Parathyroid adenoma (tissue), 2 donors: ENCODE measurements around the gene ZFX.

Source experiments
- H2AFZ ChIP-seq: fragments of 300-600 bp; sonication (generic); one replicate; pipeline ENCODE4 v1.7.0; 2017; ENCODE audit warnings: antibody characterized with exemption, mild to moderate bottlenecking
- H3K27ac ChIP-seq: fragments of 300-600 bp; sonication (generic); one replicate; pipeline ENCODE4 v1.7.0; 2017
- H3K27me3 ChIP-seq: fragments of 300-600 bp; sonication (generic); one replicate; pipeline ENCODE4 v1.7.0; 2017; ENCODE audit warnings: low read length; ENCODE audit not compliant: control insufficient read depth, insufficient read depth
- H3K36me3 ChIP-seq: fragments of 300-600 bp; sonication (generic); one replicate; pipeline ENCODE4 v1.7.0; 2017; ENCODE audit warnings: low read length; ENCODE audit not compliant: control insufficient read depth, insufficient read depth
- H3K4me1 ChIP-seq: fragments of 300-600 bp; sonication (generic); one replicate; pipeline ENCODE4 v1.7.0; 2017; ENCODE audit warnings: control low read depth
- H3K4me2 ChIP-seq: fragments of 300-600 bp; sonication (generic); one replicate; pipeline ENCODE4 v1.7.0; 2017; ENCODE audit warnings: low read length
- H3K4me3 ChIP-seq: fragments of 300-600 bp; sonication (generic); one replicate; pipeline ENCODE4 v1.7.0; 2017; ENCODE audit warnings: low read depth, low read length
- H3K79me2 ChIP-seq: fragments of 300-600 bp; sonication (generic); one replicate; pipeline ENCODE4 v1.7.0; 2017; ENCODE audit warnings: control low read depth
- H3K9ac ChIP-seq: fragments of 300-600 bp; sonication (generic); one replicate; pipeline ENCODE4 v1.7.0; 2017; ENCODE audit warnings: mild to moderate bottlenecking
- H3K9me3 ChIP-seq: fragments of 300-600 bp; sonication (generic); one replicate; pipeline ENCODE4 v1.7.0; 2017; ENCODE audit warnings: low read length; ENCODE audit not compliant: control insufficient read depth
- CTCF ChIP-seq: fragments of 300-600 bp; sonication (generic); IDR thresholded peaks from one replicate; pipeline ENCODE4 v1.7.0; 2017; ENCODE audit warnings: antibody characterized with exemption, mild to moderate bottlenecking
- donor health status: primary hyperparathyroidism.

The ZFX gene

GRCh38 chrX:24228596-24228995, 79.1 kb downstream of the ZFX start:
- no peaks in the 10 kb centered on the region for H3K79me2 ChIP-seq
- no peak overlapping the region for H3K27ac ChIP-seq
- no peaks in the 10 kb centered on the region for H3K4me1 ChIP-seq
- TF ChIP-seq CTCF, result no peak
- H3K9ac ChIP-seq, result no peak overlapping the region
- H3K36me3 ChIP-seq, result no peaks in the 10 kb centered on the region
- no peak overlapping the region for H3K4me2 ChIP-seq
- H3K4me3 ChIP-seq, result no peak overlapping the region
- H2AFZ ChIP-seq, result no peak overlapping the region
- H3K27me3 ChIP-seq, result no peaks in the 10 kb centered on the region
- no peaks in the 10 kb centered on the region for H3K9me3 ChIP-seq

- Histone ChIP-seq H3K27me3 (no peaks in the 10 kb centered on the region), H3K4me3 (no peak overlapping the region), H3K9me3 (no peaks in the 10 kb centered on the region), H3K79me2 (no peaks in the 10 kb centered on the region), H3K27ac (no peak overlapping the region), H3K36me3 (no peaks in the 10 kb centered on the region), H2AFZ (no peak overlapping the region), H3K4me1 (no peaks in the 10 kb centered on the region), H3K4me2 (no peak overlapping the region), H3K9ac (no peak overlapping the region)
- no peak for TF ChIP-seq CTCF
Measured at GRCh38 chrX:24229400-24229879, 79.9 kb downstream of the ZFX start.

GRCh38 chrX:24229976-24230375, 80.4 kb downstream of the ZFX start:
- no peaks in the 10 kb centered on the region for H3K4me1 ChIP-seq
- H3K4me3 ChIP-seq, result no peak overlapping the region
- H3K27ac ChIP-seq, result no peak overlapping the region
- H2AFZ ChIP-seq, result no peak overlapping the region
- H3K4me2 ChIP-seq, result no peak overlapping the region
- H3K9ac ChIP-seq, result no peak overlapping the region
- TF ChIP-seq CTCF, result no peak
- no peaks in the 10 kb centered on the region for H3K9me3 ChIP-seq
- no peaks in the 10 kb centered on the region for H3K36me3 ChIP-seq
- no peaks in the 10 kb centered on the region for H3K79me2 ChIP-seq
- no peaks in the 10 kb centered on the region for H3K27me3 ChIP-seq

DNA sequence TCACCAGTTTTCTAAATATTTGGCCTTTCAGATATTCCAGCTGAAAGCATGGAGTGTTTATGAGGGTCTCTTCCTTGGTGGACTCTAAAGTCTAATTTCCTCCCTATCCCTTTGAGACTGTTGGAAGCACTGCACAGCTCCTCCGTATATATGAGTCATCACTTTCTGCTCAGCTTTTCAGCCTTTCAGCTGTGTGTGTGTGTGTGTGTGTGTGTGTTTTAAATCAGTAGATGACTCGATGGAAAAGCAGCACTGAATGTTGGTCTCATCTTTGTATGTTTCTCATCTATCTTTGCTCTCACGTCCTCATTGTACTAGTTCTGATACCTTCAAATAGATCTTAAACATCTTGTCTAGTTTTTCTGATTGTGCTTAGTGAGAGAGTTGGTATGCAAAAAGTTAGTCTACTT, 81.6 kb downstream of the ZFX start:
- H3K9ac ChIP-seq, result no peak overlapping the region

More for the DNA sequence above, 81.6 kb downstream of the ZFX start:
- Histone ChIP-seq H3K36me3 (no peaks in the 10 kb centered on the region), H3K9me3 (no peaks in the 10 kb centered on the region), H3K27me3 (no peaks in the 10 kb centered on the region), H3K79me2 (no peaks in the 10 kb centered on the region), H2AFZ (no peak overlapping the region), H3K27ac (no peak overlapping the region), H3K4me3 (no peak overlapping the region), H3K4me2 (no peak overlapping the region), H3K4me1 (no peaks in the 10 kb centered on the region)
- TF ChIP-seq CTCF, result no peak
